Mucosa of stomach (tissue), 1 donor: ENCODE results near the gene PEF1.

Experiments used
- H3K27me3 ChIP-seq: one replicate; pipeline ENCODE4 v1.7.0; 2013; ENCODE audit warnings: mild to moderate bottlenecking, low read length; ENCODE audit not compliant: control insufficient read depth, insufficient read depth
- H3K36me3 ChIP-seq: one replicate; pipeline ENCODE4 v1.7.0; 2013; ENCODE audit warnings: low read length; ENCODE audit not compliant: control insufficient read depth, insufficient read depth
- H3K4me1 ChIP-seq: one replicate; pipeline ENCODE4 v1.7.0; 2013; ENCODE audit warnings: mild to moderate bottlenecking, low read length; ENCODE audit not compliant: control insufficient read depth, insufficient read depth
- H3K4me3 ChIP-seq: one replicate; pipeline ENCODE4 v1.7.0; 2013; ENCODE audit warnings: low read length
- H3K9ac ChIP-seq: one replicate; pipeline ENCODE4 v1.7.0; 2013; ENCODE audit warnings: mild to moderate bottlenecking, low read length, moderate library complexity
- H3K9me3 ChIP-seq: one replicate; pipeline ENCODE4 v1.7.0; 2013; ENCODE audit warnings: mild to moderate bottlenecking, low read length, moderate library complexity; ENCODE audit not compliant: control insufficient read depth
- donor health status: Pancreatic carcinoma.

Gene PEF1

GRCh38 chr1:31669786-31670592 is 25.3 kb upstream of the PEF1 start:
- Histone ChIP-seq H3K27me3 (peaks cover 5% of the 10 kb centered on the region), H3K4me1 (peaks cover 50% of the 10 kb centered on the region), H3K4me3 (no peak overlapping the region), H3K36me3 (no peaks in the 10 kb centered on the region), H3K9ac (peak overlapping the region; percentile 61), H3K9me3 (no peaks in the 10 kb centered on the region)

- no peaks in the 10 kb centered on the region for H3K36me3 ChIP-seq
- H3K9me3 ChIP-seq: no peaks in the 10 kb centered on the region
- no peak overlapping the region for H3K9ac ChIP-seq
- H3K4me1 ChIP-seq: peaks cover 50% of the 10 kb centered on the region
- peaks cover 5% of the 10 kb centered on the region for H3K27me3 ChIP-seq
- no peak overlapping the region for H3K4me3 ChIP-seq
Observed at GRCh38 chr1:31669433-31669785, 24.7 kb upstream of the PEF1 start.

- H3K36me3 ChIP-seq: no peaks in the 10 kb centered on the region
- H3K9me3 ChIP-seq: no peaks in the 10 kb centered on the region
- H3K4me1 ChIP-seq: peaks cover 50% of the 10 kb centered on the region
- peaks cover 5% of the 10 kb centered on the region for H3K27me3 ChIP-seq
- H3K4me3 ChIP-seq: no peak overlapping the region
- H3K9ac ChIP-seq: no peak overlapping the region
Observed at GRCh38 chr1:31668303-31668883, 23.7 kb upstream of the PEF1 start.

DNA sequence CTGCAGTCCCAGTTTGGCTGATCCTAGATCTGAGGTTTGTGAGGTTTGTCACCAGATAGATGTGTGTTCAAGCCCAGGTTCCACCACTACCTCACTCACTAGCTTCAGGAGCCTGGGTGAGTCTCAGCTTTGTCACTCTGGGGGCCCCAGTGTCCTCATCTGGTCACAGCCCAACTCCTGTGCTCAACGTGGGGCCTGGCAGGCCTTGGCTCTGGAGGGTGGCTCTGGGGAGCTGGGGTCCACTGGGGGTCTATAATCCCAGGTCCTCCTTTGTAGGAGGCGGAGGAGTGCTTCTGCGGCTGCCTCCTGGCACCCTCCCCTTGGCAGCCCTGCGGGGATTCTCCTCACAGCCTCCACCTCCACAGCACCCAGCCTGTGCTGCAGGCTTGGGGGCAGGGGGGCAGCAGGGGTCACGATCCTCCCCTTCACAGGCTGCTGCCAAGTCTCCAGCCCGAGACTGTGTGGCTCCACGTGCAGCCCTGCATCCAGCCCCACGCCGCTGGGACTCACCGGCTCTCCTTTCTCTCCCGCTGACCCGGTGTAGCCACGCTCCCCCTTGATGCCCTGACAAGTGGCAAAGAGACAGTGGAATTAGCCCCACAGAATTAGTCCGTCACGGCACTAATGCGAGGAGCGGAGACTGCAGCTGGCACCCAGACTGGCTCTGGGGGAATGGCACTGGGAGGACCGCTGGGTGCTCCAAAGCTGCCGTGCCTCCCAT is 22.5 kb upstream of the PEF1 start:
- no peaks in the 10 kb centered on the region for H3K9me3 ChIP-seq
- H3K9ac ChIP-seq: peak overlapping the region; percentile 5
- peaks cover 50% of the 10 kb centered on the region for H3K4me1 ChIP-seq
- H3K36me3 ChIP-seq: no peaks in the 10 kb centered on the region
- peaks cover 5% of the 10 kb centered on the region for H3K27me3 ChIP-seq
- no peak overlapping the region for H3K4me3 ChIP-seq

- Histone ChIP-seq H3K27me3 (peaks cover 5% of the 10 kb centered on the region), H3K4me3 (no peak overlapping the region), H3K9ac (peak overlapping the region; percentile 23), H3K9me3 (no peaks in the 10 kb centered on the region), H3K36me3 (no peaks in the 10 kb centered on the region), H3K4me1 (peaks cover 50% of the 10 kb centered on the region)
Observed at GRCh38 chr1:31666263-31666963, 21.7 kb upstream of the PEF1 start.

GRCh38 chr1:31665234-31665878 is 20.7 kb upstream of the PEF1 start:
- Histone ChIP-seq H3K9ac (no peak overlapping the region), H3K4me3 (no peak overlapping the region), H3K27me3 (no peaks in the 10 kb centered on the region), H3K9me3 (no peaks in the 10 kb centered on the region), H3K4me1 (peaks cover 41% of the 10 kb centered on the region), H3K36me3 (no peaks in the 10 kb centered on the region)

DNA sequence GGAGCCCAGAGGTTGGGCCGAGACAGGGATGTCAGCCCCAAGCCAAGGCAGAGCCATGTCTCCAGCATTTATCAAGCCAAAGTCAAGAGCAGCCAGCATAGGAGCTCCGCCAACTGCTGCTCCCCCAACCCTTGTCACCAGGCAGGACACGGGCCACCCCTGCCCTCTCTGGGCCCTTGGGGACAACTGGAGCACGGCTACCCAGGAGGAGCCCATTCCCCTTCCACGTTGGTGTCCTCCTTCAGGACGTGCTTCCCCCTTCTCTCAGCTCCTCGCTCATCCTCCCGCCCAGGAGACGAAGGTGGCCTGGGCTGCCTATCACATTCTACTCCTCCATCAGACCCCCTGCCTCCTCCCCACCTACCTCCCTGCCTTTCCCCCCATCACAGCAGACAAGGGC is 19.9 kb upstream of the PEF1 start:
- Histone ChIP-seq H3K9me3 (no peaks in the 10 kb centered on the region), H3K4me3 (no peak overlapping the region), H3K9ac (no peak overlapping the region), H3K36me3 (no peaks in the 10 kb centered on the region), H3K27me3 (no peaks in the 10 kb centered on the region), H3K4me1 (peaks cover 33% of the 10 kb centered on the region)

GRCh38 chr1:31663622-31664452 is 19.2 kb upstream of the PEF1 start:
- H3K27me3 ChIP-seq: no peaks in the 10 kb centered on the region
- no peak overlapping the region for H3K9ac ChIP-seq
- H3K9me3 ChIP-seq: no peaks in the 10 kb centered on the region
- no peaks in the 10 kb centered on the region for H3K36me3 ChIP-seq
- H3K4me3 ChIP-seq: no peak overlapping the region
- H3K4me1 ChIP-seq: peaks cover 26% of the 10 kb centered on the region

- H3K4me1 ChIP-seq: peaks cover 20% of the 10 kb centered on the region
- H3K4me3 ChIP-seq: no peak overlapping the region
- H3K9me3 ChIP-seq: no peaks in the 10 kb centered on the region
- no peaks in the 10 kb centered on the region for H3K27me3 ChIP-seq
- H3K36me3 ChIP-seq: no peaks in the 10 kb centered on the region
- H3K9ac ChIP-seq: no peak overlapping the region
Observed at GRCh38 chr1:31662463-31662862, 17.8 kb upstream of the PEF1 start.

DNA sequence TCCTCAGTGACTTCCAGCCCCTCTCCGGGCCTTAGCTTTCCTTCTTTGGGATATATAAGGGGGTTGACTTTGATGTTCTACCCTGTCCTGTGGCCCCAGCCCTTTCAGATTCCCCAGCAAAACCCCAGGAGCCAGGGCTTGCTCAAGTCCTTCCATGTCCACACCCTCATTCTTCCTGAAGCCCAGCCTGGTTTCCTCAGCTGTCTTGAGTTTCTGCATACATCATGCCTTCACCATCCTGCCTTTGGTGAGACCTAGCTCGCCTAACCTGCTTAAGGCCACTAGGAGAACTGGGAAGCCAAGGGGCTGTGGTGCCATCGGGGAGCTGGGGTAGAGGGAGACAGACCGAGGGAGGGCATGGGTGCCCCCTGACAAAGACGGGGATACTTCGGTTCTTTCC is 17.2 kb upstream of the PEF1 start:
- Histone ChIP-seq H3K27me3 (no peaks in the 10 kb centered on the region), H3K9me3 (no peaks in the 10 kb centered on the region), H3K4me1 (peaks cover 14% of the 10 kb centered on the region), H3K4me3 (no peak overlapping the region), H3K9ac (no peak overlapping the region), H3K36me3 (no peaks in the 10 kb centered on the region)

DNA sequence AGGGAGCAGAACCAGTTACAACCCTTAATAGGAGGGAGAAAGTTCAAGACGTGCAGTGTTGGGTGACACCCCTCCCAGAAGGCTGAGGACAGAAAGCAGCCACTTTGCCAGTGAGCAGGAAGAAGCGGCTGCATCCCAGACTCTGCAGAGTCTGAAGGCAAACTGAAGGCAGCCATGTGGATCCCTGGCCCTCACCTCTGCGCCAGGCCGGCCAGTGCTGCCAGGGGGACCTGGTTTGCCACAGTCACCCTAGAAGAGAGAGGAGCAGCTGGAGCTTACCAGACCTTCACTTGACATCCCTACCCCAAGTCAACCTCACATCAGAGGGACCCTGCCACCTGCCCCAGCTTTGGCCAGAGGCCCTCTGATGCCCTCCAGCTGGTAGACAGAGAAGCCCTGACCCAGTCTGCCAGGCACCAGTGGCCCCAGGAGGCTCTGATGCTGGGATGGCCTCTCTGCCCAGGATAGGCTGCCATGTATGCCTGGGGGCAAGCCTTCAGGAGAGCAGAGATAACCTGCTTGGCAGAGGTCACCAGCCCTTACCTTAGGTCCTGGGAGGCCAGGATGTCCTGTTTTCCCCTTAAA is 16.3 kb upstream of the PEF1 start:
- H3K4me3 ChIP-seq: no peak overlapping the region
- no peaks in the 10 kb centered on the region for H3K27me3 ChIP-seq
- H3K36me3 ChIP-seq: no peaks in the 10 kb centered on the region
- peaks cover 5% of the 10 kb centered on the region for H3K4me1 ChIP-seq
- no peaks in the 10 kb centered on the region for H3K9me3 ChIP-seq
- H3K9ac ChIP-seq: no peak overlapping the region
